GM10847 (cell line): ENCODE data around the gene SERPINE2.

Source experiments
- POLR2A ChIP-seq: IDR thresholded peaks from 2 replicates; pipeline ENCODE4 v1.6.1; 2011; ENCODE audit not compliant: insufficient read length; ENCODE audit errors: extremely low read depth

The SERPINE2 gene

GRCh38 chr2:224060783-224061482 is 21.8 kb upstream of the SERPINE2 start:
- TF ChIP-seq POLR2A: no peak

- no peak for TF ChIP-seq POLR2A
These were observed 20.1 kb upstream of the SERPINE2 start for GRCh38 chr2:224059178-224059577.

GRCh38 chr2:224058048-224058775 is 19.1 kb upstream of the SERPINE2 start:
- no peak for TF ChIP-seq POLR2A

- TF ChIP-seq POLR2A: no peak
These were observed 17.8 kb upstream of the SERPINE2 start for GRCh38 chr2:224056889-224057288.

- TF ChIP-seq POLR2A: no peak
These were observed 16.0 kb upstream of the SERPINE2 start for GRCh38 chr2:224055101-224055500.

- no peak for TF ChIP-seq POLR2A
These were observed 7.7 kb upstream of the SERPINE2 start for GRCh38 chr2:224046752-224047151.

- no peak for TF ChIP-seq POLR2A
These were observed 3.2 kb upstream of the SERPINE2 start for GRCh38 chr2:224042191-224042696.

GRCh38 chr2:224041554-224041953 is 2.5 kb upstream of the SERPINE2 start:
- TF ChIP-seq POLR2A: no peak

GRCh38 chr2:224040753-224041152 is 1.7 kb upstream of the SERPINE2 start:
- TF ChIP-seq POLR2A: no peak

GRCh38 chr2:224039770-224040440 is 819 bp upstream of the SERPINE2 start:
- TF ChIP-seq POLR2A: no peak

- TF ChIP-seq POLR2A: no peak
These were observed 331 bp downstream of the SERPINE2 start for GRCh38 chr2:224038830-224039079.

GRCh38 chr2:224038049-224038829 is 847 bp downstream of the SERPINE2 start:
- no peak for TF ChIP-seq POLR2A

GRCh38 chr2:224036731-224037361 is 2.2 kb downstream of the SERPINE2 start:
- no peak for TF ChIP-seq POLR2A

GRCh38 chr2:224034017-224034416 is 5.1 kb downstream of the SERPINE2 start:
- TF ChIP-seq POLR2A: no peak

- TF ChIP-seq POLR2A: no peak
These were observed 5.5 kb downstream of the SERPINE2 start for GRCh38 chr2:224033601-224034000.
